WI38 (cell line): ENCODE data around the gene LRRC42.
A peak's percentile ranks its signal among the peaks of the same experiment; 100 is the strongest.

ENCODE experiments used
- H3K4me3 ChIP-seq: 2 replicates; pipeline ENCODE4 v1.5.1; 2011; ENCODE audit warnings: low read depth, mild to moderate bottlenecking, control low read depth, low read length
- CTCF ChIP-seq: IDR thresholded peaks from 2 replicates; pipeline ENCODE4 v1.5.1; 2012; ENCODE audit warnings: low read depth, mild to moderate bottlenecking, control low read depth, low read length

The LRRC42 gene

GRCh38 chr1:53946252-53947171 lies at the start of gene LRRC42:
LRRC42 (plus strand) TSS chr1:53946350; CDS start chr1:53952000, 5,650 bp downstream.
- H3K4me3 ChIP-seq, result peak within 1 kb of the TSS; percentile 83
- no peak for TF ChIP-seq CTCF

- TF ChIP-seq CTCF, result no peak
- H3K4me3 ChIP-seq, result no peak overlapping the region
These were observed 49.4 kb upstream of the LRRC42 start for GRCh38 chr1:53896635-53897229.

GRCh38 chr1:53899206-53899628 lies 46.9 kb upstream of the LRRC42 start:
- TF ChIP-seq CTCF, result no peak

GRCh38 chr1:53899708-53900107 lies 46.4 kb upstream of the LRRC42 start:
- no peak overlapping the region for H3K4me3 ChIP-seq
- TF ChIP-seq CTCF, result no peak

More at GRCh38 chr1:53899206-53899628, 46.9 kb upstream of the LRRC42 start:
- H3K4me3 ChIP-seq, result no peak overlapping the region

GRCh38 chr1:53902235-53903138 lies 43.7 kb upstream of the LRRC42 start:
- no peak for TF ChIP-seq CTCF
- no peak overlapping the region for H3K4me3 ChIP-seq

GRCh38 chr1:53905509-53905908 lies 40.6 kb upstream of the LRRC42 start:
- TF ChIP-seq CTCF, result no peak
- no peak overlapping the region for H3K4me3 ChIP-seq
